Measurements from ENCODE around the gene C4orf46. TPM values are rescaled to one million over a fixed set of nuclear protein-coding genes. Genes with fewer than 3 reads are reported as not detected.

C4orf46 gene
- total RNA-seq, 1 donor from 2014 or later: 18.4 TPM

- no peak for DNase-seq
Observed at GRCh38 chr4:158652920-158653319, 18.8 kb downstream of the C4orf46 start.

GRCh38 chr4:158649111-158649680, 22.5 kb downstream of the C4orf46 start:
- DNase-seq: no peak

DNA sequence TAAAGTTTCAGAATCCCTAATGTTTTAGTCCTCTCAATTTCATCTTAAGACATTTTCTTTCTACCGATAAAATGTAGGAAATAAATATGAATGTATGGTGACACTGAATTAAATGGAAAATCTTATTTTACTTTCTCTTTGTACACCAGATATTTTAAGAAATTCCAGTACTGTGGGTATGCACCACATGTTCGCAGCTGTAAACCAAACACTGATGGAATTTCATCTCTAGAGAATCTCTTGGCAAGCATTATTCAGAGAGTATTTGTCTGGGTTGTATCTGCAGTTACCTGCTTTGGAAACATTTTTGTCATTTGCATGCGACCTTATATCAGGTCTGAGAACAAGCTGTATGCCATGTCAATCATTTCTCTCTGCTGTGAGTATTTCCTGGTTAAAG, 26.9 kb downstream of the C4orf46 start:
- no peak for DNase-seq

DNA sequence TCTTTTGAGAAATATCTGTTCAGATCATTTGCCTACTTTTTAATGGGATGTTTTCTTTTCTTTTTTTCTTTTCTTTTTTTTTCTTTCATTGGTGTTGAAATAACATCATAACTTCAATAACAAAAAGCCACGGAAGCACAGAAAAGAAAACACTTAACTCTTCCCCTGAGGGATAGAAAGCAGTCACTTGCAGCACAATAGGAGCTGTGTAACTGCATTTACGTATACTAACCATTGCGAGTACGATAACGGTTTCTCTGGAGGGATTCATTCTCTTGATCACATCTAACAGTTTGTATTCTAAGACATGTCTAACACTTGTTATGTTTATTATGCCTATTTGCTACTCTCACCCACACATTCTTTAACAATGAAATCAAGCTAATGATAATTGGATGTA, 27.3 kb downstream of the C4orf46 start:
- DNase-seq: no peak

GRCh38 chr4:158636619-158637018, 35.1 kb downstream of the C4orf46 start:
- DNase-seq: no peak

GRCh38 chr4:158630893-158631292, 40.8 kb downstream of the C4orf46 start:
- no peak for DNase-seq

GRCh38 chr4:158625544-158625943, 46.1 kb downstream of the C4orf46 start:
- DNase-seq: no peak

DNA sequence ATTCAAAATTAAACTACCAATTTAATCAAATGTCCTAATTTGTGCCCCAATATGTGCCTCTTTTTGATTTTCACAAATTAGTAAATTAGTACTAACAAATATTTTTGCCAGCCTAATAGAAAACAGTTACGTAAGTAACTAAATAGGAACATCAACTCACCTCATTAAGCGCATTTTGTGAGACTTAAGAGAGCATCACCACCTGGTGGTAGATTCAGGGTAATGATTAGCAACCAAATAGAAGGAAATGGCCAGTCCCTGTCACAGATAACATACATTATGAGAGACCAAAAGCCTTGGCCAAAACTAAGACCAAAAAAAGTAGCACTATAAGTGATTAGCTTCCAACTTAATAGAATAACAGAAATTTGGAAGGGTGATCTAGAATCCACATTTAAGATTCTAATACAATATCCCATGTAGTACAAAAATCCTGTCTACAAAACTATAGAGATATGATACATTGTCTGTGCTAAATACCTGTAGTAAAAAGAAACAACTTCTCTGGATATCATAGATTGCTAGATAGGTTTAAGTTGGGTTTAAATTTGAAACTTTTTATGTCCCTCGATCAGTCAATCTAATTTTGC, 46.7 kb downstream of the C4orf46 start:
- DNase-seq: peak; percentile 13

GRCh38 chr4:158622251-158622650, 49.4 kb downstream of the C4orf46 start:
- DNase-seq: no peak

DNA sequence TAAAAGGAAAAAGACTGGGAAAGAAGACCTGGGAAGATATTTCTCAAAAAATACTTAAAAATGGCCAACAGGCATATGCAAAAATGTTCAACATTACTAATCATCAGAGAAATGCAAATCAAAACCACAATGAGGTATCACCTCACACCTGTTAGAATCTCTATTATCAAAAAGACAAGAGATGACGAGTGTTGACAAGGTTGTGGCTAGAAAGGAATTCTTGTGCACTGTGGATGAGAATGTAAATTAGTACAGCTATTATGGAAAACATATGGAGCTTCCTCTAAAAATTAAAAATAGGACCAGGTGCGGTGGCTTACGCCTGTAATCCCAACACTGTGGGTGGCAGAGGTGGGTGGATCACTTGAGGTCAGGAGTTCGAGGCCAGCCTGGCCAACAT, 50.0 kb downstream of the C4orf46 start:
- no peak for DNase-seq

GRCh38 chr4:158617956-158618355, 53.7 kb downstream of the C4orf46 start:
- no peak for DNase-seq

Small RNAs within 50 kb of the gene (small RNA-seq; reads per million reads assigned to genes)
- not detected for gene RF00012 (ENCODE audit: low replicate concordance)

Other genes starting within 250 kb of the C4orf46 start
- gene RXFP1, start 150.0 kb downstream of the C4orf46 start, total RNA-seq: 0.39 TPM
- gene ETFDH, start 409 bp upstream of the C4orf46 start, total RNA-seq: 42.4 TPM
- 26.8 TPM for gene PPID, start 51.5 kb upstream of the C4orf46 start, total RNA-seq
- 35.8 TPM for gene FNIP2, start 97.1 kb upstream of the C4orf46 start, total RNA-seq